ENCODE measurements around the gene ARPC2.

Gene ARPC2

GRCh38 chr2:218261423-218262236, 44.6 kb downstream of the ARPC2 start:
- 0 out of 2 replicates have a peak, but pooled peaks cover 3% of the 10 kb centered on the region for H3F3A ChIP-seq (ENCODE audit: low read depth)
- H3K79me2 ChIP-seq (ENCODE audit: insufficient read depth, low read length) = peaks cover under 1% of the 10 kb centered on the region; the same call in 1 of the 2 replicates
- H3K4me3 ChIP-seq (ENCODE audit: low read length, poor library complexity, severe bottlenecking) = no peak overlapping the region
- H3K4me2 ChIP-seq (ENCODE audit: low read depth, low read length, poor library complexity, severe bottlenecking) = no peak overlapping the region
- no peak overlapping the region for H2AFZ ChIP-seq (ENCODE audit: low read length)
- no peaks in the 10 kb centered on the region for H3K27me3 ChIP-seq (ENCODE audit: insufficient read depth, low read length, poor library complexity, severe bottlenecking)
- H3K9me2 ChIP-seq (replicated peaks; ENCODE audit: low read depth, low read length) = no peaks in the 10 kb centered on the region
- no peak for TF ChIP-seq EZH2phosphoT487 (IDR thresholded peaks at IDR 0.05; ENCODE audit: borderline replicate concordance)
- TF ChIP-seq CTCF (conservative IDR thresholded peaks at IDR 0.05; ENCODE audit: low read length) = no peak
- H3K9ac ChIP-seq (ENCODE audit: low read depth, low read length, poor library complexity, severe bottlenecking) = no peak overlapping the region
- H3K36me3 ChIP-seq (ENCODE audit: insufficient read depth, low read length) = peaks cover 19% of the 10 kb centered on the region; the same call in 1 of the 2 replicates
- no peaks in the 10 kb centered on the region for H3K9me3 ChIP-seq (ENCODE audit: insufficient read depth, low read depth, low read length)
- H4K20me1 ChIP-seq (ENCODE audit: insufficient read depth, low read length, poor library complexity, severe bottlenecking) = peaks cover 6% of the 10 kb centered on the region
- H3K4me1 ChIP-seq (ENCODE audit: insufficient read depth, low read length, poor library complexity, severe bottlenecking) = no peaks in the 10 kb centered on the region

GRCh38 chr2:218262237-218262600, 45.2 kb downstream of the ARPC2 start:
- TF ChIP-seq CTCF (conservative IDR thresholded peaks at IDR 0.05; ENCODE audit: low read length) (no peak), EZH2phosphoT487 (IDR thresholded peaks at IDR 0.05; ENCODE audit: borderline replicate concordance) (no peak)
- no peak overlapping the region for H3K4me2 ChIP-seq (ENCODE audit: low read depth, low read length, poor library complexity, severe bottlenecking)
- H3K36me3 ChIP-seq (ENCODE audit: insufficient read depth, low read length) = peaks cover 15% of the 10 kb centered on the region; the same call in 1 of the 2 replicates

GRCh38 chr2:218262631-218263586, 45.9 kb downstream of the ARPC2 start:
- Histone ChIP-seq H3K9me3 (ENCODE audit: insufficient read depth, low read depth, low read length) (no peaks in the 10 kb centered on the region), H3K4me3 (ENCODE audit: low read length, poor library complexity, severe bottlenecking) (no peak overlapping the region), H3K9me2 (replicated peaks; ENCODE audit: low read depth, low read length) (no peaks in the 10 kb centered on the region), H4K20me1 (ENCODE audit: insufficient read depth, low read length, poor library complexity, severe bottlenecking) (peaks cover 7% of the 10 kb centered on the region), H3K9ac (ENCODE audit: low read depth, low read length, poor library complexity, severe bottlenecking) (no peak overlapping the region), H3K36me3 (ENCODE audit: insufficient read depth, low read length) (peaks cover 15% of the 10 kb centered on the region; the same call in 1 of the 2 replicates), H3K4me2 (ENCODE audit: low read depth, low read length, poor library complexity, severe bottlenecking) (no peak overlapping the region), H2AFZ (ENCODE audit: low read length) (no peak overlapping the region), H3K79me2 (ENCODE audit: insufficient read depth, low read length) (peaks cover 12% of the 10 kb centered on the region; the same call in 1 of the 2 replicates), H3F3A (ENCODE audit: low read depth) (no peaks in the 10 kb centered on the region), H3K4me1 (ENCODE audit: insufficient read depth, low read length, poor library complexity, severe bottlenecking) (peaks cover 5% of the 10 kb centered on the region), H3K27me3 (ENCODE audit: insufficient read depth, low read length, poor library complexity, severe bottlenecking) (no peaks in the 10 kb centered on the region)
- no peak for TF ChIP-seq EZH2phosphoT487 (IDR thresholded peaks at IDR 0.05; ENCODE audit: borderline replicate concordance)
- no peak for TF ChIP-seq CTCF (conservative IDR thresholded peaks at IDR 0.05; ENCODE audit: low read length)

More at GRCh38 chr2:218262237-218262600, 45.2 kb downstream of the ARPC2 start:
- Histone ChIP-seq H3K4me3 (ENCODE audit: low read length, poor library complexity, severe bottlenecking) (no peak overlapping the region), H3K4me1 (ENCODE audit: insufficient read depth, low read length, poor library complexity, severe bottlenecking) (no peaks in the 10 kb centered on the region), H3K79me2 (ENCODE audit: insufficient read depth, low read length) (peaks cover 6% of the 10 kb centered on the region; the same call in 1 of the 2 replicates), H2AFZ (ENCODE audit: low read length) (no peak overlapping the region), H3K9me2 (replicated peaks; ENCODE audit: low read depth, low read length) (no peaks in the 10 kb centered on the region), H3K9ac (ENCODE audit: low read depth, low read length, poor library complexity, severe bottlenecking) (no peak overlapping the region), H3K27me3 (ENCODE audit: insufficient read depth, low read length, poor library complexity, severe bottlenecking) (no peaks in the 10 kb centered on the region), H3F3A (ENCODE audit: low read depth) (0 out of 2 replicates have a peak, but pooled peaks cover 3% of the 10 kb centered on the region), H4K20me1 (ENCODE audit: insufficient read depth, low read length, poor library complexity, severe bottlenecking) (peaks cover 7% of the 10 kb centered on the region), H3K9me3 (ENCODE audit: insufficient read depth, low read depth, low read length) (no peaks in the 10 kb centered on the region)
